D721Med (cell line): Measurements from ENCODE around the gene IGF2.

Source experiments
- DNase-seq: peaks from one replicate; pipeline ENCODE4 v3.0.0; 2011; ENCODE audit warnings: low spot score; ENCODE audit not compliant: insufficient read length
- FAIRE-seq: peaks from 2 replicates; lab custom pipeline; 2011; peaks lifted over from hg19 to GRCh38; lab: Jason Lieb, UNC
- CTCF ChIP-seq: IDR thresholded peaks from 2 replicates; pipeline ENCODE4 v1.5.1; 2012; ENCODE audit warnings: mild to moderate bottlenecking, control low read depth; ENCODE audit not compliant: insufficient read depth; ENCODE audit errors: missing control alignments

Gene IGF2

GRCh38 chr11:2147391-2147790 lies 8.2 kb upstream of the IGF2 start:
- FAIRE-seq (no peak), DNase-seq (no peak)
- TF ChIP-seq CTCF = no peak

- TF ChIP-seq CTCF = no peak
- DNase-seq = no peak
- FAIRE-seq = no peak
These were observed 6.9 kb upstream of the IGF2 start for GRCh38 chr11:2146051-2146450.

GRCh38 chr11:2144544-2145248 lies 5.5 kb upstream of the IGF2 start:
- no peak for FAIRE-seq
- no peak for TF ChIP-seq CTCF
- no peak for DNase-seq

GRCh38 chr11:2143799-2144543 lies 4.8 kb upstream of the IGF2 start:
- TF ChIP-seq CTCF = no peak
- no peak for DNase-seq
- FAIRE-seq = no peak

GRCh38 chr11:2143477-2143798 lies 4.2 kb upstream of the IGF2 start:
- FAIRE-seq (no peak), DNase-seq (no peak)
- TF ChIP-seq CTCF = no peak

- DNase-seq (no peak), FAIRE-seq (no peak)
- TF ChIP-seq CTCF = no peak
These were observed 3.6 kb upstream of the IGF2 start for GRCh38 chr11:2142762-2143202.

- TF ChIP-seq CTCF = no peak
- DNase-seq (no peak), FAIRE-seq (no peak)
These were observed 3.1 kb upstream of the IGF2 start for GRCh38 chr11:2142300-2142759.
